Measurements from ENCODE around the gene PIPOX.

PIPOX gene

GRCh38 chr17:29048440-29049368 lies 5.8 kb downstream of the PIPOX start:
- DNase-seq, result no peak

GRCh38 chr17:29049541-29050145 lies 6.7 kb downstream of the PIPOX start:
- DNase-seq, result no peak

GRCh38 chr17:29050176-29050575 lies 7.2 kb downstream of the PIPOX start:
- DNase-seq, result no peak

GRCh38 chr17:29051194-29051593 lies 8.3 kb downstream of the PIPOX start:
- DNase-seq, result no peak

- DNase-seq, result no peak
These were observed 8.8 kb downstream of the PIPOX start for GRCh38 chr17:29051731-29052130.

- DNase-seq, result no peak
These were observed 11.9 kb downstream of the PIPOX start for GRCh38 chr17:29054835-29055234.

- DNase-seq, result no peak
These were observed 14.4 kb downstream of the PIPOX start for GRCh38 chr17:29057361-29057760.

GRCh38 chr17:29058391-29058790 lies 15.4 kb downstream of the PIPOX start:
- no peak for DNase-seq

- DNase-seq, result no peak
These were observed 16.3 kb downstream of the PIPOX start for GRCh38 chr17:29059281-29059680.

- no peak for DNase-seq
These were observed 17.5 kb downstream of the PIPOX start for GRCh38 chr17:29060475-29060874.

- no peak for DNase-seq
These were observed 18.1 kb downstream of the PIPOX start for GRCh38 chr17:29061036-29061435.

- DNase-seq, result no peak
These were observed 19.3 kb downstream of the PIPOX start for GRCh38 chr17:29062215-29062614.

GRCh38 chr17:29063992-29064391 lies 21.1 kb downstream of the PIPOX start:
- DNase-seq, result no peak

GRCh38 chr17:29066047-29066446 lies 23.1 kb downstream of the PIPOX start:
- no peak for DNase-seq

GRCh38 chr17:29066606-29067005 lies 23.7 kb downstream of the PIPOX start:
- no peak for DNase-seq

GRCh38 chr17:29068818-29069217 lies 25.9 kb downstream of the PIPOX start:
- DNase-seq, result no peak

- DNase-seq, result no peak
These were observed 26.6 kb downstream of the PIPOX start for GRCh38 chr17:29069526-29070041.

- no peak for DNase-seq
These were observed 27.4 kb downstream of the PIPOX start for GRCh38 chr17:29070308-29070707.

GRCh38 chr17:29070781-29071180 lies 27.8 kb downstream of the PIPOX start:
- DNase-seq, result no peak

- no peak for DNase-seq
These were observed 28.4 kb downstream of the PIPOX start for GRCh38 chr17:29071303-29071702.

- DNase-seq, result no peak
These were observed 30.1 kb downstream of the PIPOX start for GRCh38 chr17:29073045-29073444.

GRCh38 chr17:29073520-29073919 lies 30.6 kb downstream of the PIPOX start:
- no peak for DNase-seq

- DNase-seq, result no peak
These were observed 31.5 kb downstream of the PIPOX start for GRCh38 chr17:29074488-29074887.

- no peak for DNase-seq
These were observed 33.1 kb downstream of the PIPOX start for GRCh38 chr17:29076087-29076486.
